Activated CD4-positive, CD25-positive, alpha-beta regulatory T cell treated with anti-CD3 and anti-CD28 coated beads, Interleukin-2, amount 50 U/mL, for 72 hours (primary cell): ENCODE measurements around the gene EOLA1.
"Not testable (repeated sequence)": the region's sequence is repeated elsewhere in the genome, so short reads cannot be mapped to it uniquely, and the experiment has no call there.

ENCODE experiments used
- DNase-seq: peaks from one replicate; pipeline ENCODE4 v3.0.0; 2021

Gene EOLA1

DNA sequence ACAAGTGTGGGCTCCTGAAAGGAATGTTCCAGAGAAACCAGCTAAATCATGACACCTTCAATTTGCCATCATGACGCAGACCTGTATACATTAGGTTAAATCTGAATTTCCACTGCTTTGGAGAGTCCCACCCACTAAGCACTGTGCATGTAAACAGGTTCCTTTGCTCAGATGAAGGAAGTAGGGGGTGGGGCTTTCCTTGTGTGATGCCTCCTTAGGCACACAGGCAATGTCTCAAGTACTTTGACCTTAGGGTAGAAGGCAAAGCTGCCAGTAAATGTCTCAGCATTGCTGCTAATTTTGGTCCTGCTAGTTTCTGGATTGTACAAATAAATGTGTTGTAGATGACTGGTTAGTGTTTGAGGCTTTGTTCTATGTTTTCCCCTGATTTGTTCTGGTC lies 6.2 kb downstream of the EOLA1 start:
- DNase-seq, result not testable (repeated sequence)

DNA sequence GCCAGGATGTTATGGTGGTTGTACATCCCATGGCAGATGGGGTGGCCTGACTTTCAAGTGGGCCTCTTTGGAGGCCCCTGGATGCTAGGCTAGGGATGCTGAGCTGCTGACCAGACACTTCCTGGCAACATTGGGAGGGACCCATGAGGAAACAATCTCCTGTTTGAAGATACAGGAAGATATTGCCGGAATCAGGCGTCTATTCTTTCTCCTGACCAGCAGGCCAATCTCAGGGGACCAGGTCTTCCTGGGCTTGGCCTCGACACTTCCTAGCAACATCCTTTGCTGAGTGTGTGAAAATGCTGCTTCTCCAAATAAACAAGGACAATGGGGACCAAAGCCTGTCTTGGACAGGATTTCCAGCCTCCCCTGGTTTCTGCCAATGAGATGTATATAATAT lies 7.0 kb downstream of the EOLA1 start:
- not testable (repeated sequence) for DNase-seq

DNA sequence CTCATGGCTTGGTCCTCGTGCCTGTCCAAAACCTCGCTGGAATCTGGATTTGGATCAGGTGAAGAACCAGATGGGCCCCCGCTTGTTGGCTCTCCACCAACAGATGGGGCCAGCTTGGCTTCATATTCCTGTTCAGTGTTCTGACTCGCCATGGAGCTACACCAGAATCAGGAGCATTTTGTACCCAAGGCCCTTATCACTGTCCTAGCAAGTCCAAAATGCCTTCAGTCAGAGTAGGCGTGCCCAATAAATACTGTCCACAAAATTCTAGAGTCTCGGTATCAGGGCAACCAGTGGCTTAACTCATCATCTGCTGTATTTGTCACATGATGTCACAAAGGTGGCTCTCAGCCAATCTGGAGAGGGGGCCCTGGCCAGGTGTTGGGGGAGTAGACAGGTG lies 8.9 kb downstream of the EOLA1 start, which contains the start of gene HSFX3:
TSS of gene HSFX3 (minus strand) at position 224 of the 400 bp plus-strand sequence. CDS start at position 152, 72 bp downstream.
- DNase-seq, result not testable (repeated sequence)

DNA sequence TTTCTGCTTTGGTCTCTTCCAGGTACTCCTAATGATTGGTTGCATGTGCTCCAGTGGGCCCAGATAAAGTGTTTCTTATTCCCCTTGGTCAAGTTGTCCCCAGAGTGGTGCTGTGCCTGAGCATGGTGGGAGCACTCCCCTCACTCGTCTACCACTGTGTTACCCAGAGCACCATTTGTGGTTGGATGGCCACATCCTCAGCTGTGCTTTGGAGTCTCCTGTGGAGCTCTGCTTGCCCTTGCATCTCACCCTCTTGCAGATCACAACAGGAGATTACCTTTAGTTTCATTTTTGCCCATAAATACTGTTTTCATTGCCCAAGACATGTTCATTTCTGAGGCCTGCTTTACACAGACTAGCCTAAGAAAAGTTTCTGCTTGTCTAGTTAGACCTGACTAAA lies 9.6 kb downstream of the EOLA1 start:
- DNase-seq, result not testable (repeated sequence)

DNA sequence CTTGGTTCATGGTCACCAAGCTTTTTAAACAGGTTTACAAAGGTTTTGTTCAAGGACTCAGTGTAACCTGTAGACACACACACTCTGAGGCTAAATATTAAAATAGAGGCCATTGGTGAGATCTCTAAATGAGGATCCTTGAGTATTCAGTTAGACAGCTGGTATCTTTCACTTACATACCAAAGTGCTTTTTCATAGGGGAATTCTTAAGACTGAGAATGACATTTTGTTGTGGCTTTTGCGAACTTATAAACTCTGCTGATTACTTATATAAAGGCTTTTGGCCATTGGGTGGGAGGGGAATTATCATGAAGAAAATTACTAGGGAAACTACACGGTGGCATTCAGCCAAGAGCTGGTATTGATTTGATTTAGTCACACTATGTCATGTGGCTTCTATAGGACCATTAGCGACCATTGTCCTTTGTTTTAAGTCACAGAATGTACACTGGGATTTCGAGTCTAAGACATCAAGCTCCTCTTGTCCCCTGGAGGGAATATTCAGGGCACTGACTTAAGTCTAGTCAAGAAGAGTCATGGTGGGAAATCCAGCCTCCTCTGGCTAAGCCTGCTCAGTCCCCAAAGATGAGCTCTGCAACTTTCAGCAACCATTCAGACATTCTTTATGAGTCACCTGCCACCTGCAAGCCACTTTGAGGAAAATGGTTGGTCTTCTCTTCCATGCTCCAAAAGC lies 10.6 kb downstream of the EOLA1 start:
- DNase-seq, result not testable (repeated sequence)

DNA sequence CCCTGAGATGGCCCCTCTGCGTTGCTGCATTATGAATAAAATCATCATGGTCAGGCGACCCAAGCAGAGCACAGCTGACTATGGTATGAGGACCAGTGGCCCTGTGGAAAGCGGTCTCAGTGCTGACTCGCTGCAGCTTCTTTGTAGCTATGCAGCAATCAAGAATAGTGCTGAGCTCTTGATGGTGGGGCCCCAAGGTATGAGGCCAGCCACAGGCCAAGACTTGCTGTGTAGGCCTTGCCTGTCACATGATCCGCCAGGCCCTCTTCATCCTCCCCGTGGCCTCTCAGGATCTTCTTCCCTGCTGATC lies 11.1 kb downstream of the EOLA1 start:
- not testable (repeated sequence) for DNase-seq

DNA sequence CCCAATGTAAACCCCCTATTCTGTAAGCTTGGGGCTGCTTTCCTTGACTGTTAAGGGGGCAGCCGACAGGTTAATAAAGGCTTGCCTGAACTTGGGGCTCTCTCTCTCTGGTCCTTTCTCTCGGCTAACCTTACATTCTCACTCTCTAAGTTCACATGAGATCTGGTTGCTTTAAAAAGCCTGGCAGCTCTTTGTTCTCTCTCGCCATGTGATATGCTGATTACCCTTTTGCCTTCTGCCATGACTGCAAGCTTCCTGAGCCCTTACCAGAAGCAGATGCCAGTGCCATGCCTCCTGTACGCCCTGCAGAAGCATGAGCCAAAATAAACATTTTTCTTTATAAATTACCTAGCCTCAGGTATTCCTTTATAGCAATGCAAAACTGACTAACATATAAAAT lies 14.4 kb downstream of the EOLA1 start:
- DNase-seq, result not testable (repeated sequence)

DNA sequence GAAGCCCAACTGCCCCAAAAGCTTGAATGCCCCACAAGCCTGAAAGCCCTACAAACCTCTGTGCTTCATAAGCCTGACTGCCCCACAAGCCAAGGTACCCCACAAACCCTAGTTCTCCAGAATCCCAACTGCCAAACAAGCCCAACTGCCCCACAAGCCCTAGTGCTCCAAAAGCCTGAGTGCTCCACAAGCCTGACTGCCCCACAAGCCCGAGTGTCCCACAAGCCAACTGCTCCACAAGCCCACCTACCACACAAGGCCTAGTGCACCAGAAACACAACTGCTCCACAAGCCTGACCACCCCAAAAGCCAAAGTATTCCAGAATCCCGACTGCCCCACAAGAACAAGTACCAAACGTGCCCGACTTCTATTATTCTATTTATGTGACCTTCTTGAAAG lies 22.5 kb downstream of the EOLA1 start:
- no peak for DNase-seq

DNA sequence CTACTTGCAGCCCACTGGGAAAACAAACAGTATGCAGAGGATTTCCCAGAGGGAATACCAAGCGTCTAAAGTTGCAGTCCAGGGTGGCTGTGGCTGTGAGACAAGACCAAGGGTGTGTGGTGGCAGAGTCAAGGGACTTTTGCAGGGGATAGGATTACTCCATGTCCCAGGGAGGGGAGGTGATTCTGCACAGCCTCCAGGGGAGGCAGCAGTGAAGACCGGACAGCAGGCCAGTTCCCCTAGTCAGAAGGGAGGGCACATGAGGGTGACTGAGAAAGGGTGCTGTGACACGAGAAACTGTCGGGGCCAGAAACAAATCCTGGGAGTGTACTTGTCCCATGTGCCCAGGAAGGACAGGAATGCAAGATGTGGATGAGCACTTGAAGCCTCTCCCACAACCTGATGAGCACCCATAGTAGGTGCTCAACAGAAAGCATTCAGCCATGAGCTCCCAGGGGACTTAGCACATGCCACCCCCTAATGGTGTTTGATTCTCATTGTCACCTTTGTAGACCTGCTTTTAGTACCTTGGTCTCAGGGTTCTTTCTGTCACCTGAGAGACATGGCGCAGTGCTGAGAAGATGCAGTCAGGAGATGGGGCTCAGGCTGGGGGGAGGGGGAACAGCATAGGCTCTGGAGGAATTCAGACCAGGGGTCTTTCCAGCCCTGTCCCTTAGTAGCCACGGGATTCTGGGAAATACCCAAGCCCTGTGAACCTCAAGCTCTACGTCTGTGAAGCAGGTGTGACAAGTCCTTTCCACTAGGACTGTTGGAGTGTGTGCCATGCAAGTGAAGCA lies 27.0 kb downstream of the EOLA1 start:
- no peak for DNase-seq

DNA sequence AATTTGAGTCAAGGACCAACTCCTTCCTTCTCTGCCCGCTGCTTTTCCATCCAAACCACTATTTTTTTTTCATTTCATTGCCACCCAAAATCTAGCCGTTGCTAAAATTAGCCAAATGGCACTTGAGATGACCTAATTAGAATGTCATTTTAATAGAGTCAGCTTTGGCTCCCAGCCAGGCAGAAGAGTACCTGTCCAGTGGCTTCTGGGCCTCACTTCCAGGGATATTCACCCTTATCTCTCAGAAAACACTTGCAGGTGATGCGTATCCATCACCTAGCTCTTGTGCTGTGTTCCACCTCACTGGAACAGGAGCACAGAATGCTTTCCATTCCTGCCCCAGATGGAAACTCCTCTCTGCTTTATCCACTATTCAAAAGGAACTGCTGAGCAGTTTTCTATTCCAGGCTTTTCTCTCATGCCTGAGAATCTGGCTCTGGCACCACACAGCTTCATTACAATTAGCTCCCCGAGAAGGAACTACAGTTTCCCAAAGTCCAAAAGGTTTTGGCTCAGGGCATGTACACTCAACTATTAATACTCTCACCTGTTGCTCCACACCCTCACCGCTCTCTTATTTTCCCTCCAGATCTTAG lies 28.0 kb downstream of the EOLA1 start:
- DNase-seq, result no peak

DNA sequence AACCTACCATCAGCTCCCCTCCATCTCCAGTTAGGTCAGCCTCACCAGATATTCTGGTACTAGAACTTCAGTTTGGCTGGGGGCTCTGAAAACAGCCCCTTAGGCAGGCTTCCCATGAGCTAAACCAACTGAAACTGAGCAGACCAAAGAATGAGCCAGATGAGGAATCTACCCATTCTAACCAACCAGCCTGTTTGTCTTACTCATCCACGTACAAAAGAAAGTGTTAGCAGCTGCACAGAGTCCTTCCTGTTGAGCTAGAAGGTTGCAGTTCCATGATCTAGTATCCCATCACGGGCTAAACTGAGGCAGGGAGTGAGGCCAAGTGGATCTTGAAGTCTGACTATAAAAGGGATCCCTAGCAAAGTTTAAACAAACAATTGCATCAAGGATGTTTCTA lies 29.0 kb downstream of the EOLA1 start:
- no peak for DNase-seq

DNA sequence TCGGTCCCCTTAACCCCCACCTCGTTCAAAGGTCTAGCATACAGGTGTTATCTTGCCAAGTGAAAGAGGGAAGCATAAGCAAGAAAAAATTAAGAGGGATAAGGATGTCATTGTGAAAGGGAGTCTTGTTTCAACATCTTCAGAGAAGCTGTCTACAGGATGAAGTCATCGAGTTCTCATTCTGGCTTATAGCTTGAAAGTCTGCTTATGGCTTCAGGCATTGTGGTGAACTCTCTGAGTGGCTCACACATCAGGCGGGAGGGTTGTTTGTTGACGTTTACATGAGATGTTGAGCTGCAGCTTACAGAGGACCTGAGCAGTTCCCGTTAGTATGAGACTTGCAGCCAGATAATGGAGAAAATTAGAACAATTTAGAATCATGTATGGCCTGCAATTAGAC lies 29.9 kb downstream of the EOLA1 start:
- no peak for DNase-seq

DNA sequence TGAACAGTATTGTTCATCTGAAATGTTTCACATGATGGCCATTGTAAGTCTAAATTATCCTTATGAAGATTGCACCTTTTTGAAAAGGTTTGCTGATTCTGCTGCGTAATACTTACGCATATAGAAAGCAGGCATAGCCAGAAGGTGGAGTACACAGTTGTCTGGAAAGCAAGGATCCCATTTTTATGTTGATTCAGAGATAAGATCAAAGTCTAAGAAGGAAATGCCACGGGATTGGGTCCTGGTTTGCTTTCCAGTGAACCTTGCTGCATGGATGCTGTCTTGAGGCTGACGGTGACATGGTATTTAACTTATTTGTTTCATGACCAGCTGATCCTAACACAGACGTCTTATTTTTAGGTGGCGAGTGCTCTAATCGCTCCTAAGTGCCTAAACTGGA lies 31.0 kb downstream of the EOLA1 start:
- DNase-seq, result no peak

DNA sequence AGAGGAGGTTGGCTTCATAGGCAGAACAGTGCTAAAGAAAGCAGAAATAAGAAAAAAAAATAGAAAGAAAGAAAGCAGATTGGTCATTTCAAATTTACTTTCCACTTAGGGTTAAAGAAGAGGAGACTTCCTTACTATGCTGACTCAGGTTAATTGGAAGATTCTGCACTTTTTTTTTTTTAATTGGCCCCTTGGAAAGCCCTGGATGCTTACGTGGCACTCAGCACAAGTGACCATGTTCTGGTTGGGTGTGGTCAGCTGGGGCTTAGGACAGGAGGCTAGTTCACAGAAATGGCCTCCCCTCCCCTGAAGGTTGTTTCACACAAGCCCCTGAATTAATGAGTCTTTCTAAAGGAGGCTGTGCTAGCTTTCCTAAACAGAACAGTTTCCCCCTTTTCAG lies 31.9 kb downstream of the EOLA1 start:
- DNase-seq, result no peak

DNA sequence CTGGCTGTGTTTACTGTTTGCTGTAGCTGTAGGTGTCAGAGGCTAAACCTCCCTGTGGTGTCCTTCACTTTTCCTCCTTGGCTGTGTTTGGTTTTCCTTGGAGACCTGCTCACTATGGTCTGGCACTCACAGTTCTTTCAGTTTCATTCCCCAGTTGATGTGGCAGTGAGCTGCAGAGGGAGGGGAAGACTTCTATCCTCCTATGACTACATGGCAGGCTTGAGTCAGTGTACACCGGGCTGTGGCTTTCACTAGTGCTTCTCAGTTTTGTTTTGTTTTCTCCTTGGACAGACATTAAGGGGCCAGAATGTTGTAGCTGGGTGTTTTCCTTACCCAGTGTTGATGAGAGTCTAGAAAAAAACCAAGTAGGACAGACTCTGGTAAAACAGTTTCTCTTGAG lies 32.6 kb downstream of the EOLA1 start:
- DNase-seq, result not testable (repeated sequence)

DNA sequence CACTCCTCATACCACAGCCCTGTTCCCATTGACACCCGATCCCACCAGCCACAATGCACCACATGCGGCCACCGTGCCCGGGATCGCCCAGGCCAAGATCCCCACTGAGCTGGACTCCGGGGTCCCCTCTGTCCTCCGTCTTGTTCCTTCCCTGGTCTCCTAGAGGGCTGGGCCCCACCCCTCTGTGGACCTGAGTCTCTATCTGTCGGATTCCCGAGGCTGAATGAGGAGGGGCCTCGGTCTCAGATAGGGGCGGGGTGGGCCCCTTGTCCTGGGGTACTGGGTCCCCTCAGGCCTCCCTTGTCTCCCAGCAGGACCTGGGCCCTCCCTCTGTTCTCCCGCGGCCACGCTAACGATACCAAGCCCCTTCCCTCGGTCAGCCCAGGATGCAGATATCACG lies 44.8 kb downstream of the EOLA1 start:
- not testable (repeated sequence) for DNase-seq

DNA sequence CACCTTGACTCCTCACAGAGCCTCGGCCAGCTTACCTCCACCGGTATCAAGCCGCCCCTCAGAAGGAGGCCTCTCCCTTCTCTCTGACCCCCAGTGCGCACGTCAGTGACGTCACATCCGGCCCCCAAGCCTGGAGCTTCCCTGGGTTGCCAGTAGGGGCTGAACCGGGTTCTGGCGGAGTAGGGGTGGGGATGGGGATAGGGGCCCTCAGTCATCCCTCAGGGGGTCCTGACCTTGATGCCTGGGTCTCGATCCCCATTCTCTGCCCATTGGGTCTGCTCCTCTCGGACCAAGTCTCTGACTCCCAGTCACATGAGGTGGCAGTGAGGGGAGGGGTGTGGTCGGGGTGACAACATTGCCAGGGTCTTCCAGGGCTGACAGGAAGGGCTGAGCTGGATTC lies 46.5 kb downstream of the EOLA1 start, which contains the start of gene MAGEA9B:
TSS of gene MAGEA9B (minus strand) at position 101 of the 400 bp plus-strand sequence. CDS start 4,280 bp downstream, outside the sequence.
- not testable (repeated sequence) for DNase-seq

DNA sequence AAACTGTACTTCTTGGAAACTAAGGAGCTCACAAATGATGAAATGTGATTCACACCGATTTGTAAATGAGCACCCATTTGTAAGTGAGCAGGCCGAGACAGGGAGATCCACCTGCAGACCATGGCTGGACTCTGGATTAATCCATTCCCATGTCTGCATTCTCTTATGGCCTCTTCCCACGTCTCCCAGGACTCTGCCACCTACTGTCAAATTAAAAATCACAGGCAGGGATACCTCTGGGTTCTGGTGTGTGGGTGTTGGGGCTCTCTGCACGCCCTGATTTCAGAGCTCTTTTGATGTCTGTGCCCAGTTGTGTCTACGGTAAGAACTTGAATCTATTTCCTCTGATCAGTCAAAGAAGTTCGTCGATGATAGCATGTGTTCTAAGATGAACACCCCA lies 50.2 kb downstream of the EOLA1 start:
- DNase-seq, result not testable (repeated sequence)

DNA sequence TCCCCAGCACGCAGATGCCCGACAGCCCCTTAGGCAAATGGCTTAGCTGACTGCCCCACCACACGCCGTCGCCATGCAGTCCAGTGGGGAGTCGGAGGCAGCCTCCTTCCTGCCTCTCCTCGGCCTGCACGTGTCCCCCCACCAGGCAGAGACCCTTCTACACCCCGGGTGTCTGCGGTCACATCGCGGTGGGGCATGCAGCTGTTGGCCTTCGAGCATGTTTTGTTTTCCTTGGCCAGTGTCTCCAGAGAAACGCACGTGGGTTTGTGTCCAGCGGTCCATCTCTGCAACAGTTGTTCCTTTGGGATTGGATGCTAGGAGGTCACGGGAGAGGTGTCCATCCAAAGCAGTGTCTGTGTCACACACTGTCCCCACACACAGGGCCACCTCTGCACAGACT lies 54.4 kb downstream of the EOLA1 start, which contains the start of gene HSFX2:
TSS of gene HSFX2 (minus strand) at position 101 of the 400 bp plus-strand sequence. CDS start 614 bp downstream, outside the sequence.
- DNase-seq, result not testable (repeated sequence)

DNA sequence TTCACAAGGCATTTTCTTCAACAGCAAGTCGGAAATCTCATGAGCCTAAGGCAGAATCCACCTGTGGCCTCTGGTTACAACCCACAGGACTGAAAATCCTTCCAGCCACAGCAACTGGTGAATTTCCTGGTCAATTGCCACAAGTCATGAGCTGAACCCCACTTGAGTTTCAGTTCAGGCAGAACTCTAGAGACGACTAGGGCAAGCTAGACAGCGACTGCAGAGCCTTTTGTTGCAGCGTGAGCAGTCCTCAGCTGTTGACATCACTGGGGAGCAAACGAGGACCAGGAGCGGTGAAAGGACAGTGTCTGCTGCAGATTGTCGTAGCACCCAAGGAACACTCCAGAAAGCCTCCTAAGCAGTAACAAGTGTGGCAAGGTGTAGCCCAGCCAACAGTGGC lies 55.1 kb downstream of the EOLA1 start:
- not testable (repeated sequence) for DNase-seq
